NCI-H69 (cell line): ENCODE measurements around the gene EID1.
A peak's percentile ranks its signal among the peaks of the same experiment; 100 is the strongest.
"Not testable (repeated sequence)": the region's sequence is repeated elsewhere in the genome, so short reads cannot be mapped to it uniquely, and the experiment has no call there.

Source experiments
- DNase-seq: peaks from one replicate; lab custom pipeline; 2025; lab: John Stamatoyannopoulos, UW

Gene EID1, protein sequence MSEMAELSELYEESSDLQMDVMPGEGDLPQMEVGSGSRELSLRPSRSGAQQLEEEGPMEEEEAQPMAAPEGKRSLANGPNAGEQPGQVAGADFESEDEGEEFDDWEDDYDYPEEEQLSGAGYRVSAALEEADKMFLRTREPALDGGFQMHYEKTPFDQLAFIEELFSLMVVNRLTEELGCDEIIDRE

GRCh38 chr15:48877630-48878595 is at the start of gene EID1:
TSS of gene EID1 (plus strand) at chr15:48878134. CDS start at chr15:48878177, 43 bp downstream.
- peak; percentile 98 for DNase-seq

DNA sequence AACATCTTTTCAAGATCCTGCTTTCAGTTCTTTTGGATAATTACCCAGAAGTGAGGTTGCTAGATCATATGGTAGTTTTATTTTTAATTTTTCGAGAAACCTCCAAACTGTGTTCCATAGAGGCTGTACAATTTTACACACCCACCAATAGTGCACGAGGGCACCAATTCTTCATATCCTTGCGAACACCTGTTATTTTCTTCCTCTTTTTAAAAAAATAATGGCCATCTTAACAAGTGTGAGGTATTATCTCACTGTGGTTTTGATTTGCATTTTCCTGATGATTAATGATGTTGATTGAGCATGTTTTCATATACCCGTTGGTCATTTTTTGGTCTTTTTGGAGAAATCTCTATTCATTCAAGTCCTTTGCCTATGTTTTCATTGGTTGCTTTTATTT is 49.5 kb upstream of the EID1 start:
- no peak for DNase-seq

GRCh38 chr15:48828906-48829305 is 49.0 kb upstream of the EID1 start:
- no peak for DNase-seq

GRCh38 chr15:48832648-48833047 is 45.3 kb upstream of the EID1 start:
- DNase-seq, result no peak

DNA sequence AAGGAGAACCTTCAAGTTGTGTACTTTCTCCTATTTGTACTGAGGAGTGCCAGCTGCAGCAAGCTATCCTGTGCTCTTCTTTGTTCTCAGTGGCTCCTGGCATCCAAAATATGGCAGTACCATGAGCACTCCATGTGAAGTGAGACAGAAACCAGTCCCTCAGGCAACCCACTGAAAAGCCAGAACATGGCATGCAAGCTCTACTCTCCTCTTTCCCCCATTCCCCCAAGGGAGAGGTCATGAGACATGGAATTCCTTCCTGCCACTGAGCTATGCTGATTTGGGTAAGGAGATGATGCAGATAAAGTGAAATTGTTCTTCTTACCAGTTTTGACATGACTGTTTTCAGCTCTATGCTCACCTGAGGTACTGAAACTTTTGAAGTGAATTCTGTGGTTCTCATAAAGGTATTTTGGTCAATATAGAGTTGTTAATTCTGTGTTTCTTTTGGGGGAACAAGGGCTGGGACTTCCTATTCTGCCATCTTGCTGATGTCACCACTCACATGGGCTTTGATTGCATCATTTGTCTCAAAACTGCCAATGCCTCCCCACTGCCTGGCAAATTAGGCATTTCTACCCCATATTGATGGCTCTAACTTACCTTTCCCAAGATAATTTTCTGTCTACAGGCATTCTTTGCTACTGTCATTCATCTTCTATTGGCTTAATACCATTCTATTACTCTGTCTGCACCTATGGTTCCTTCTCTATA is 44.3 kb upstream of the EID1 start:
- DNase-seq, result no peak

- peak; percentile 28 for DNase-seq
Measured at GRCh38 chr15:48834756-48835155, 43.2 kb upstream of the EID1 start.

GRCh38 chr15:48842501-48842900 is 35.4 kb upstream of the EID1 start:
- peak; percentile 84 for DNase-seq

DNA sequence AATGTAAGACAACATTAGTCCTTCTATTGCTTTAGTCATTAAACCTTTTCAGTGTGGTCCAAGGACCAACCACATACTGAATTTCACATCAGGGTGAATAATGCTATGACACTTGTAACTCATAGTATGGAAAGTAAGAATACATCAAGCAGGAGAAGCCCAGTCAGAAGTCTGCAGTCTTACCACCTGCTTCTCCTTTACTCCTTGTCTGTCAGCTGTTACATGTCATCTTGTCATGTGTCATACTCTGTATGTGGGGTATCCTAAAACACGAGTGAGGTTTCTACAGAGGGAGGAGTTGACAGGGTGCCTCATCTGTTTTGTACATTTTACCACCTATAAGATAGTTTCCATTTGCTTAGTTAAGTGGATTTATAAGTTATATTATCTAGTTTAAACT is 32.8 kb upstream of the EID1 start:
- no peak for DNase-seq

GRCh38 chr15:48850648-48851047 is 27.3 kb upstream of the EID1 start:
- peak; percentile 84 for DNase-seq

DNA sequence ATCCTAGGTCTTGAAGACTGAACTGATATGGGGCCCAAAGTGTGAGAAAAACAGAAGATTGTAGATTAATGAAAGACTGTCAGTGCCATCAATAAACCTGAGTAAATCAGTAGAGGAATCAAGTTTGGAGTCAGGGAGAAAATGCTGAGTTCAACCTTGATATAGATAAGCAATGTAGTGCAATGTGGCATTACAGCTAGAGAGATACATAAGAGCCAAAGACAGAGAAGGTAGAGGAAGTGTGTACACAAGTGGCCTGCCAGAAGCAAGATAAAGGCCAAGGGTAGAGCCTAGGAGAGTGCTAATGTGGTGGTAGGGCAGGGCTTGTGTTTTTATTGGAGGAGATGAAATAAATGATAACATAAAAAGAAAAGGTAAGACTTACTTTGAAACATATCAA is 26.0 kb upstream of the EID1 start:
- no peak for DNase-seq

- not testable (repeated sequence) for DNase-seq
Measured at GRCh38 chr15:48854434-48854833, 23.5 kb upstream of the EID1 start.

DNA sequence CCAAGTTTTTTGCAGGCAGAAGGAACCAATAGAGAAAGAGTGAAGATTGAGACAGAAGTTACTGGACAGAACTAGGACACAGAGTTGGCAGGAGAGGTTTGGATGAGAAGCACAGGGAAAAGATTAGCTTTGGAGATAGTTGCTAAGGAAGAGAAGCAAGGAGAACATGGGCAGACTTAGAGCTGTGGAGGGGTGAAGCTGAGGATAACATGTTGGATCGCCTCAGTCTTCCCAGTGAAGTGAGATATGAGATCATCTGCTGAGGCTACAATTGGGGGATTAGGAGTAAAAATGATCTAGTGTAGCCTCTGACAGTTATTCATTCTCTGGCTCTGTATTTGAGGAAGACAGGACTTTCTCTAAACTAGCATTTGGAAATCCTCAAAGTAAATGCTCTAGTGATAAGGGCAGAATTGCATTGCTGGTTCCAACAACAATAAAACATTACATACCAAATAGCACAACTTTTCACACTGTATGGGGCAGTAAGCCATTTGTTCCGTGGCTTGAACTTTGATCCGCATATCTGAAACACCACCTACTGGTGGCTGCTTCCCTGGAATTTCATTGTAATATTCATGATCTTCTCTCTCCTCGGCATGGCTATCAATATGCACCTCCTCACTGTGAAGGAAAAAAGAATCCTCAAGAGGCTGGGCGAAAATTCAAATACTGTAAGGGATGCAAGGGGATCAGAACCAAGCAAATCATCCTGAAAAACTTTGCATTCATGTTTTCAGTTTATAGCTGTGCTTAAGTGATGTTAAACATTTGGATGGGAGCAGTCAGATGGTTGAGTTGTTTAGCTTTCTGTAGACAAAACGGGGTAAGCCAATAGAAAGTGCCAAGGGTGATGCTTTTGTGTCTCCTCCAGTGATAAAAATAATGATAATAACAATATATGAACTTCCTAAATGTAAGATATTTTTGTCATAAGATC is 22.2 kb upstream of the EID1 start:
- DNase-seq, result peak; percentile 68

DNA sequence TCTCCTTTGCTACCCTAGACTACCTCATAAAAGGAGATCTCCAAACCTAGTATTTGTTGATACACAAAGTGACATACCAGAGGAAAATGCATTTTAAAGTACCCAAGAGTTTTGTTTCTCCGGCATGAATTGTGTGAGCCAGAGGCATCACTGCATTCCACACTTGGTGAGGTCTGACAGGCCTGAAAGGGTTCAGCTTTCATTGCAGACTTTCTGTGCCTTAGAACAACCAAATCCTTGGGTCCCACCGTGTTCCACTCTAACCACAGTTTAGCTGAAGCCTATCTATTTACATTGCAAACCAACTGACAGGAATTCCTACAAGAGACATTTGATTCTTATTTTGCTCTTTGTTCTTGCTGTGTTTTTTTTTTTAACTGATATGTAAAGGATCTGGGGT is 21.0 kb upstream of the EID1 start:
- peak; percentile 35 for DNase-seq

GRCh38 chr15:48858401-48858800 is 19.5 kb upstream of the EID1 start:
- peak; percentile 60 for DNase-seq

DNA sequence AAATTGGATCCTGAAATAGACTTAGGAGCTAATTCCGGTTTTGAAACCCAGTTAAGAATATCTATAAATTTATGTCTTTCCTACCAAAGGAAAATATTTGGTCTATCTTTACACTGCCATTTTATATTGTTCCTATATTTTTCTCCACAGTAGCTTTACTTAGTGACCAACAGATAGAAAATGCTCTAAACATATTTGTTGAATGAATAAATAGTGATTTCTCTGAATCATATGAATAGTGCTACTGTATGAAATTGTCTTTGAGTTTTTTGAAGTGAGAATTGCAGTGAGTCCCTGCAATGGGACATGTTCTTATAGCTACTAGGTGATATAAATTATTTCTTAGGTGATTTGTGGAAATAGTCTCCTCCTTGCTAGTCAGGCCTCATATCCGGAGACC is 18.5 kb upstream of the EID1 start:
- DNase-seq, result no peak

DNA sequence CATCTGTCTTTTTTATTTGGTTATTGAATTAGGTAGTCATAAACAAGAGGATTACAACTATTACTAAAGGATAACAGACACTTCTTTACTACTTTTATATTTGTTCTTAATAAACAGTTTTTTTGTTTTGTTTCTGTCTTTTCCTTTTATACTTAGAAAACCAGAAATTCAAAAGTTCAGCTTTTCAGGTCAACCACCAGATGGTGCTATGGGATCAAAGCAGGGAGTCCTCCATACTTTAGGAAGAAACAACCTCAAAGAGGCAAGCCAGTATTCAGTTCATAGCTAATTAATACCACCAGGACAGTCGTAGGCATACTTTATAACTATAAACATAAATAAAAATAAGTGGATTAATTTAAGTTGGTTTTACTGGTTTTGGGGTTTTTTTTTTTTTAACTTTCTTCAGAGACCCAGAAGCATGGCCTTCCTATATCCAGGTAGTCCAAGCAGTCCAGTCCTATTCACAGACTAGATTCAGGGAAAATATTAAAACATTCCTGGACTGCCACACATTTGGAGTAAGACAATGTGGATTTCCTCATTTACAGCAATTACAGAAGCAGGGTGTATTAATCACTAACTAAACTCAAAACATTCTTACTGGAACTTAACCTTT is 16.0 kb upstream of the EID1 start:
- peak; percentile 80 for DNase-seq

DNA sequence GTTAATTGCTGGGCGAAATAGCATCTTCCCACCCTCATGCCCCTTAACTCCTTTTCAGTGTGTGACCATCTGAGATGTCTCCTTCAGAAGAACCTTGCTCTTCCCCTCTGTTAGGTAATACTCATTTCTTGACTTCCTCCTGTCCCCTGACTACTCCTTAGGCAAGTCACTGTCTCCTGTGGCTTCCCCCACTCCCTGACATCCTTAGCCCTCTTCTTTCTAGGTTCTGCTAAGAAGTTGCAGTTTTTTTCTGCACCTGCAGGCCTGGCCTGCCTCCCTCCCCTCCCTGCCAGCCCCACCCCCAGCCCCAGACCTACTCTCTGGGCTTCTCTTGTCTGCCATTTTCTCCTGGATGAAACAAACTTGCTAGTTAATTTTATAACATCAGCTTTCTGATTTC is 15.2 kb upstream of the EID1 start:
- peak; percentile 30 for DNase-seq

GRCh38 chr15:48865370-48866079 is 12.4 kb upstream of the EID1 start:
- DNase-seq, result peak; percentile 73

DNA sequence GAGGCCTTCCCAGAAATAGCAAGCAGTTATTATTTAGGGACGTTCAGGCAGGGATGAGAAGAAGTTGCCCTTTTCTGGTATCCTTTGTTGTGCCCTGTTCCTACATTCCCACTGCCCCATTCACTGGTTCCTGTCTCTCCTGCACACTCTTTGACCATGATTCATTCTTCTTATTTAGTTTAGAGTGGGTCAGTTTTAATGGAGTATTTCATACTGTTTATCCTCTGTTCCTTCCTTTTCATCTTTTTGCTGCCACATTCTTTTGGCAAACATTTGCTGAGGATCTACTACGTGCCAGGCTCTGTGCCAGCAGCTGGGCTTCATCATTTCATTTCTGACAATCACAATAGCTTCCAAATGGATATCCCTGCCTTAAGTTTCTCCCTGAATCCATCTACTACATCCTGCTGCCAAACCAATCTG is 11.8 kb upstream of the EID1 start:
- DNase-seq, result peak; percentile 90

DNA sequence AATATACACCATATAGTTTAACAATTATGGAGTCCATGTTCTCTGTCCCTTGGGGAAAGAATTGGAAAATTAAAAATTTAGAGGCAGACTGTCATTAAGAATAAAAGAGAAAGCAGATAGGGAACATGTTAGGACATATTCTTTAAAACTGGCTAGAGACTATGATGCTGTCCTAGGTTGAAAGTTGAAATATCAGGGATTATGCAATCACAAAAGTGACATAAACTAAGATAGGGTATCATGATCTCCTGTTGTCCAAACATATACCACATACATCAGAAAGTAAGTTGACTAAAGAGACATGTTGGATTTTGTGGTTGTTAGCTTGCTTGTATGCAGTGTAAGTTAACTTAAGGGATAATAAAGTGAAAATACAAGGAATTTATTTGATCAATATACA is 9.9 kb upstream of the EID1 start:
- DNase-seq, result no peak
